H54 (cell line): ENCODE measurements around the gene FRMD8.

Source experiments
- DNase-seq: peaks from one replicate; pipeline ENCODE4 v3.0.0; 2011; ENCODE audit warnings: low spot score, mixed read lengths; ENCODE audit not compliant: insufficient read length
- FAIRE-seq: peaks from 3 replicates; lab custom pipeline; 2011; peaks lifted over from hg19 to GRCh38; lab: Jason Lieb, UNC
- POLR2A ChIP-seq: IDR thresholded peaks from 2 replicates; pipeline ENCODE4 v1.6.1; 2011; ENCODE audit warnings: low read depth, mild to moderate bottlenecking, low read length

FRMD8 gene

GRCh38 chr11:65418681-65419459 lies 32.4 kb downstream of the FRMD8 start:
- no peak for FAIRE-seq
- TF ChIP-seq POLR2A = no peak
- peak; percentile 61 for DNase-seq

- FAIRE-seq (no peak), DNase-seq (no peak)
- TF ChIP-seq POLR2A = no peak
Measured at GRCh38 chr11:65419460-65419771, 33.0 kb downstream of the FRMD8 start.

- FAIRE-seq = no peak
- DNase-seq = peak; percentile 30
- no peak for TF ChIP-seq POLR2A
Measured at GRCh38 chr11:65419772-65420481, 33.5 kb downstream of the FRMD8 start.

DNA sequence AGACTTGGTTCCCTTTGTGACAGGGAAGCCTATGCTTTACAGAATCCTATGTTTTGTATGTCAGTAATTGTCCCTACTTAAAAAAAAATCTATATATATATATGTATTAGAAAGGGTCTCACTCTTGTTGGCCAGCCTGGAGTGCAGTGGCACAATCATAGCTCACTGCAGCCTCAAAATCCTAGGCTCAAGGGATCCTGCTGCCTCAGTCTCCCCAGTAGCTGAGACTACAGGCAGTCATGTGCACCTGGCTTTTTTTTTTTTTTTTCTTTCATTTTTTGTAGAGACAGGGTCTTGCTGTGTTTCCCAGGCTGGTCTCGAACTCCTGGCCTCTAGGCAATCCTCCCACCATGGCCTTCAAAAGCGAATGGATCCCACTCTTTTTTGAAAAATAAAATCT lies 34.1 kb downstream of the FRMD8 start:
- FAIRE-seq = no peak
- no peak for TF ChIP-seq POLR2A

DNA sequence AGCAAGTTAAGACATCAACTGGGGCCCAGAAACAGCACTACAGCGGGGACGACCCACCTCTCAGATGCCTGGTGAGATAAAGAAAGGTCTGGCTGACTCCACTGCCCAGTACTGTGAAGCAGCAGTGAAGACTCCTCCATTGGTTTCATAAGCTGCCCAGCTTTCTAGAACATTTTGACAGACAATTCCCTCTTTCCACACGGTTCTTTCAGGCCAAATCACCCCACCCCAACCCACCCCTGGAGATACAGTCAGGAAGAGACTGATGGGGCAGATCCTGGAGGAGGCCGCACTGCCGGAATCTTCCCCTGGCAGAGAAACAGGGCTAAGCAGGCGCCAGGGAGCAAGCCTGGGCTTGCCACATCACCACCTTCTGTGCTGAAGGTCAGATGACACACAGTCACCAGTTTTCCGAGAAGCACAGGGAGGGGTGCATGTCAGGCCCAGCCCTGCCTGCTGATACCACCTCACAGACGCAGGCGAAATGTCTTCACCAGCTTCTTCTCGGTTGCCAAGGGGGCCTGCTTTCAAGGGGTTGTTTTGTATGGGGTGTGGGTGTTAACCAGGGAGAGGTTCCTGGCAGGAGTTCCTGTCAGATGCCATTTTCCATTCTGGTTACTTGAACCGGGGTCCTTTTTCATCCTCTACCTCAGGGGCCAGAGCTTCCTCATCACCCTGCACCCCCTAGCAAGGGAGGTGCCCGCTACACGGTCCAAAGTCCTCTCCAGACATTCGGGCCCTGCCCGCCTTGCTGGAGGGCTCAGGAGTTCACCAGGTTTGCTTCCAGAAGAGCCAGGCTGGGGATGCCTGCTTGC lies 34.7 kb downstream of the FRMD8 start:
- FAIRE-seq = no peak
- DNase-seq = peak; percentile 40
- TF ChIP-seq POLR2A = peak; percentile 67

More for the DNA sequence above, 34.1 kb downstream of the FRMD8 start:
- DNase-seq = no peak

GRCh38 chr11:65421794-65422632 lies 35.6 kb downstream of the FRMD8 start:
- FAIRE-seq (no peak), DNase-seq (peak; percentile 45)
- TF ChIP-seq POLR2A = peak; percentile 52; the same call in 1 of the 2 replicates

DNA sequence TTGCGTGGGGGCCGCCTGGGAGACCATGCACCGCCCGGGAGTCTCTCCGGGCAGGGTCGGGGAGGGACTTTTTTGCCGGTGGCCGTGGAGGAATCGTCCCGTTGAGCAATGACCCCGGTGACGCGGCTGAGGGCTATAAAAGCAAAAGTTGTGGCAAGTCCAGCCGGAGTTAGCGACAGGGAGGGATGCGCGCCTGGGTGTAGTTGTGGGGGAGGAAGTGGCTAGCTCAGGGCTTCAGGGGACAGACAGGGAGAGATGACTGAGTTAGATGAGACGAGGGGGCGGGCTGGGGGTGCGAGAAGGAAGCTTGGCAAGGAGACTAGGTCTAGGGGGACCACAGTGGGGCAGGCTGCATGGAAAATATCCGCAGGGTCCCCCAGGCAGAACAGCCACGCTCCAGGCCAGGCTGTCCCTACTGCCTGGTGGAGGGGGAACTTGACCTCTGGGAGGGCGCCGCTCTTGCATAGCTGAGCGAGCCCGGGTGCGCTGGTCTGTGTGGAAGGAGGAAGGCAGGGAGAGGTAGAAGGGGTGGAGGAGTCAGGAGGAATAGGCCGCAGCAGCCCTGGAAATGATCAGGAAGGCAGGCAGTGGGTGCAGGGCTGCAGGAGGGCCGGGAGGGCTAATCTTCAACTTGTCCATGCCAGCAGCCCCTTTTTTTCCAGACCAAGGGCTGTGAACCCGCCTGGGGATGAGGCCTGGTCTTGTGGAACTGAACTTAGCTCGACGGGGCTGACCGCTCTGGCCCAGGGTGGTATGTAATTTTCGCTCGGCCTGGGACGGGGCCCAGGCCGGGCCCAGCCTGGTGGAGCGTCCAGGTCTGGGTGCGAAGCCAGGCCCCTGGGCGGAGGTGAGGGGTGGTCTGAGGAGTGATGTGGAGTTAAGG lies 36.4 kb downstream of the FRMD8 start, which contains the start of gene NEAT1:
TSS of gene NEAT1 (plus strand) at position 166 of the 883 bp plus-strand sequence.
- TF ChIP-seq POLR2A = peak; percentile 100
- DNase-seq (no peak), FAIRE-seq (no peak)

DNA sequence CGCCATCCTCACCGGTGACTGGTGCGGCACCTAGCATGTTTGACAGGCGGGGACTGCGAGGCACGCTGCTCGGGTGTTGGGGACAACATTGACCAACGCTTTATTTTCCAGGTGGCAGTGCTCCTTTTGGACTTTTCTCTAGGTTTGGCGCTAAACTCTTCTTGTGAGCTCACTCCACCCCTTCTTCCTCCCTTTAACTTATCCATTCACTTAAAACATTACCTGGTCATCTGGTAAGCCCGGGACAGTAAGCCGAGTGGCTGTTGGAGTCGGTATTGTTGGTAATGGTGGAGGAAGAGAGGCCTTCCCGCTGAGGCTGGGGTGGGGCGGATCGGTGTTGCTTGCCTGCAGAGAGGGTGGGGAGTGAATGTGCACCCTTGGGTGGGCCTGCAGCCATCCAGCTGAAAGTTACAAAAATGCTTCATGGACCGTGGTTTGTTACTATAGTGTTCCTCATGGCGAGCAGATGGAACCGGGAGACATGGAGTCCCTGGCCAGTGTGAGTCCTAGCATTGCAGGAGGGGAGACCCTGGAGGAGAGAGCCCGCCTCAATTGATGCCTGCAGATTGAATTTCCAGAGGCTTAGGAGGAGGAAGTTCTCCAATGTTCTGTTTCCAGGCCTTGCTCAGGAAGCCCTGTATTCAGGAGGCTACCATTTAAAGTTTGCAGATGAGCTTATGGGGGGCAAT lies 37.2 kb downstream of the FRMD8 start:
- peak; percentile 62 for TF ChIP-seq POLR2A
- FAIRE-seq (no peak), DNase-seq (no peak)

GRCh38 chr11:65424205-65425104 lies 38.0 kb downstream of the FRMD8 start:
- FAIRE-seq (no peak), DNase-seq (no peak)
- peak; percentile 47; the same call in 1 of the 2 replicates for TF ChIP-seq POLR2A

DNA sequence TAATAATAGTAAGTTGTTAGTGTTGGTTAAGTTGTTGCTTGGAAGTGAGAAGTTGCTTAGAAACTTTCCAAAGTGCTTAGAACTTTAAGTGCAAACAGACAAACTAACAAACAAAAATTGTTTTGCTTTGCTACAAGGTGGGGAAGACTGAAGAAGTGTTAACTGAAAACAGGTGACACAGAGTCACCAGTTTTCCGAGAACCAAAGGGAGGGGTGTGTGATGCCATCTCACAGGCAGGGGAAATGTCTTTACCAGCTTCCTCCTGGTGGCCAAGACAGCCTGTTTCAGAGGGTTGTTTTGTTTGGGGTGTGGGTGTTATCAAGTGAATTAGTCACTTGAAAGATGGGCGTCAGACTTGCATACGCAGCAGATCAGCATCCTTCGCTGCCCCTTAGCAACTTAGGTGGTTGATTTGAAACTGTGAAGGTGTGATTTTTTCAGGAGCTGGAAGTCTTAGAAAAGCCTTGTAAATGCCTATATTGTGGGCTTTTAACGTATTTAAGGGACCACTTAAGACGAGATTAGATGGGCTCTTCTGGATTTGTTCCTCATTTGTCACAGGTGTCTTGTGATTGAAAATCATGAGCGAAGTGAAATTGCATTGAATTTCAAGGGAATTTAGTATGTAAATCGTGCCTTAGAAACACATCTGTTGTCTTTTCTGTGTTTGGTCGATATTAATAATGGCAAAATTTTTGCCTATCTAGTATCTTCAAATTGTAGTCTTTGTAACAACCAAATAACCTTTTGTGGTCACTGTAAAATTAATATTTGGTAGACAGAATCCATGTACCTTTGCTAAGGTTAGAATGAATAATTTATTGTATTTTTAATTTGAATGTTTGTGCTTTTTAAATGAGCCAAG lies 38.9 kb downstream of the FRMD8 start:
- 0 out of 2 replicates have a peak, but pooled peaks have one; percentile 34 for TF ChIP-seq POLR2A
- FAIRE-seq (no peak), DNase-seq (no peak)
